HepG2 (cell line): Measurements from ENCODE around the gene CAPN13. TPM values are rescaled to one million over a fixed set of nuclear protein-coding genes. Genes with fewer than 3 reads are reported as not detected.

Experiments
- ATAC-seq: fragments of 200-7000 bp; cut with Tn5 transposase; 3 replicates; pipeline ENCODE4 v1.9.1; 2020; ENCODE audit warnings: mild to moderate bottlenecking, moderate library complexity
- BruUV-seq: library from RNA; stranded (reverse); fragments of 400-500 nt; replicated peaks from 2 replicates; lab custom pipeline; 2021; lab: Mats Ljungman, UMichigan
- CTCF ChIA-PET: fragments of 300-600 bp; formaldehyde crosslinking; extraction: SDS; loops from one replicate; lab custom pipeline; 2021; ENCODE audit warnings: low total read pairs, inconsistent platforms, low intra/inter-chr PET ratio; lab: Yijun Ruan, JAX
- POLR2A ChIA-PET: fragments of 350-600 bp; sonication (Branson Sonifier 250); formaldehyde crosslinking; loops from one replicate; lab custom pipeline; 2020; ENCODE audit warnings: antibody characterized with exemption, inconsistent platforms; lab: Yijun Ruan, JAX
- DNase-seq: peaks from one replicate; pipeline ENCODE4 v3.0.0-alpha.2; 2015; ENCODE audit warnings: low spot score
- FAIRE-seq: peaks from 3 replicates; lab custom pipeline; 2011; peaks lifted over from hg19 to GRCh38; lab: Jason Lieb, UNC
- H2AFZ ChIP-seq: one replicate; pipeline ENCODE4 v1.6.1; 2011; ENCODE audit warnings: low read length, inconsistent platforms
- H3K27ac ChIP-seq: fragments of 300-600 bp; 3 replicates; pipeline ENCODE4 v1.8.0; 2011; ENCODE audit warnings: mixed run types, mild to moderate bottlenecking, mixed read lengths, low read length, inconsistent platforms; ENCODE audit not compliant: insufficient read depth; ENCODE audit errors: extremely low read length
- H3K27me3 ChIP-seq, 2 experiments: fragments of 200-600 bp in 1 of 2; 2 replicates in 1 of 2; 3 replicates in 1 of 2; pipeline versions ENCODE4 v1.6.0 to v1.8.0; 2011; ENCODE audit warnings: low read length in 2 of 2, mild to moderate bottlenecking in 2 of 2, moderate library complexity in 2 of 2, inconsistent platforms in 1 of 2; ENCODE audit not compliant: insufficient read depth in 2 of 2, control insufficient read depth in 1 of 2
- H3K36me3 ChIP-seq, 2 experiments: fragments of 200-600 bp in 1 of 2; replicated peaks in 1 of 2; 2 replicates in 1 of 2; 3 replicates in 1 of 2; pipeline versions ENCODE4 v1.5.1 to v1.8.0; 2011; ENCODE audit warnings: low read length in 2 of 2, inconsistent platforms in 1 of 2; ENCODE audit not compliant: insufficient read depth in 2 of 2, control insufficient read depth in 1 of 2
- H3K4me1 ChIP-seq: 2 replicates; pipeline ENCODE4 v1.5.1; 2012; ENCODE audit warnings: low read length, inconsistent platforms; ENCODE audit not compliant: insufficient read depth
- H3K4me2 ChIP-seq: 2 replicates; pipeline ENCODE4 v1.6.0; 2011; ENCODE audit warnings: low read depth, low read length, inconsistent platforms
- H3K4me3 ChIP-seq, 3 experiments: fragments of 200-600 bp in 1 of 3; sonication (generic), shearing (Covaris generic) in 1 of 3; replicated peaks in 1 of 3; 2 replicates each; pipeline ENCODE4 v1.5.1; 2011 to 2016; ENCODE audit warnings: low read length in 3 of 3, inconsistent platforms in 2 of 3, low read depth in 2 of 3, mild to moderate bottlenecking in 2 of 3, control low read depth in 1 of 3, mixed read lengths in 1 of 3; ENCODE audit not compliant: insufficient read depth in 1 of 3
- H3K79me2 ChIP-seq: one replicate; pipeline ENCODE4 v1.6.1; 2011; ENCODE audit warnings: low read length, inconsistent platforms; ENCODE audit not compliant: insufficient read depth
- H3K9ac ChIP-seq: 2 replicates; pipeline ENCODE4 v1.6.0; 2011; ENCODE audit warnings: mild to moderate bottlenecking, low read depth, low read length, inconsistent platforms; ENCODE audit not compliant: insufficient read depth
- H3K9me3 ChIP-seq: 2 replicates; pipeline ENCODE4 v1.5.1; 2012; ENCODE audit warnings: mild to moderate bottlenecking, low read length
- H4K20me1 ChIP-seq: 2 replicates; pipeline ENCODE4 v1.6.0; 2011; ENCODE audit warnings: inconsistent platforms, mild to moderate bottlenecking, low read length, moderate library complexity; ENCODE audit not compliant: insufficient read depth
- ATF7 ChIP-seq, 2 experiments: fragments of 450-650 bp in 1 of 2; sonication (generic) in 1 of 2; formaldehyde crosslinking in 1 of 2; IDR thresholded peaks; 2 replicates each; pipeline versions ENCODE4 v1.4.0 to v1.6.1; 2016 to 2020; ENCODE audit warnings: antibody characterized with exemption in 1 of 2, mild to moderate bottlenecking in 1 of 2, missing genetic modification reagents in 1 of 2
- ATM ChIP-seq: fragments of 450-650 bp; IDR thresholded peaks from 2 replicates; pipeline ENCODE4 v1.7.1; 2017; ENCODE audit warnings: mild to moderate bottlenecking, borderline replicate concordance
- EZH2 ChIP-seq: conservative IDR thresholded peaks from 2 replicates; pipeline ENCODE4 v1.6.1; 2012; ENCODE audit warnings: mild to moderate bottlenecking, low read depth, low read length, moderate library complexity
- GABPB1 ChIP-seq: IDR thresholded peaks from 2 replicates; pipeline ENCODE4 v1.6.1; 2016; ENCODE audit warnings: mild to moderate bottlenecking, missing genetic modification reagents, moderate library complexity, missing compliant biosample characterization
- KLF13 ChIP-seq: sonication (generic); formaldehyde crosslinking; IDR thresholded peaks from 2 replicates; pipeline ENCODE4 v1.4.0; 2020; ENCODE audit warnings: mild to moderate bottlenecking, missing genetic modification reagents
- SOX13 ChIP-seq, 3 experiments: fragments of 450-650 bp in 1 of 3; sonication (generic) in 1 of 3; formaldehyde crosslinking in 1 of 3; IDR thresholded peaks in 2 of 3; conservative IDR thresholded peaks in 1 of 3; 2 replicates each; pipeline versions ENCODE4 v1.5.0 to v1.6.1; 2016 to 2020; ENCODE audit warnings: antibody characterized with exemption in 1 of 3, mild to moderate bottlenecking in 1 of 3, missing compliant biosample characterization in 1 of 3, missing genetic modification reagents in 1 of 3, moderate library complexity in 1 of 3
- ZNF496 ChIP-seq: sonication (generic); formaldehyde crosslinking; IDR thresholded peaks from 2 replicates; pipeline ENCODE4 v1.8.1; 2023; ENCODE audit warnings: mild to moderate bottlenecking, moderate library complexity, missing genetic modification reagents; ENCODE audit not compliant: insufficient replicate concordance
- WGBS: methylation state at CpG from one replicate; pipeline ENCODE4 v1.1.6; 2017; ENCODE audit warnings: low lambda C conversion rate; 5-methylcytosine and 5-hydroxymethylcytosine counted together
- in situ Hi-C: cut with HindIII; loops from 2 replicates; pipeline ENCODE4 v1.10.0; 2017; ENCODE audit warnings: low pct_unique_long_range_greater_than_20kb; ENCODE audit not compliant: extremely low pct_ligation_motif_present
- intact Hi-C: fragments of 100-400 bp; cut with micrococcal nuclease; formaldehyde crosslinking; loops from one replicate; pipeline ENCODE4 v1.10.0; 2022; ENCODE audit not compliant: unreplicated experiment
- polyA plus RNA-seq, 8 experiments: library from polyadenylated mRNA; depleted of rRNA in 3 of 8; stranded (reverse) in 7 of 8; unstranded in 1 of 8; fragments of >200 nt; fragmentation: Illumina TruSeq in 4 of 8; extraction: Trizol in 4 of 8; gene quantifications; 2 replicates each; pipeline versions ENCODE4 v1.2.1 to v1.2.3, GENCODE V29; 2011 to 2016; ENCODE audit warnings: low read depth in 4 of 8, missing spikeins in 1 of 8, mixed read lengths in 1 of 8; ENCODE audit not compliant: insufficient read depth in 1 of 8
- total RNA-seq, 5 experiments: library from RNA; depleted of rRNA; stranded (reverse); fragments of >200 nt; fragmentation: Illumina TruSeq; extraction: Trizol; gene quantifications; 2 replicates each; pipeline ENCODE4 v1.2.3, GENCODE V29; 2016; ENCODE audit warnings: low read depth in 1 of 5
- TF ChIP-seq, protein P1 (sequence below): sonication (generic); formaldehyde crosslinking; IDR thresholded peaks from 2 replicates; pipeline ENCODE4 v1.4.0; 2020; ENCODE audit warnings: missing genetic modification reagents
- TF ChIP-seq, protein P2 (sequence below): IDR thresholded peaks from 2 replicates; pipeline ENCODE4 v1.4.0; 2020; ENCODE audit warnings: mild to moderate bottlenecking, missing genetic modification reagents
- TF ChIP-seq, protein P3 (sequence below): sonication (generic); formaldehyde crosslinking; IDR thresholded peaks from 2 replicates; pipeline ENCODE4 v1.8.0; 2022; ENCODE audit warnings: mild to moderate bottlenecking, missing genetic modification reagents, moderate library complexity
- TF ChIP-seq, protein P4 (sequence below): sonication (generic); formaldehyde crosslinking; IDR thresholded peaks from 2 replicates; pipeline ENCODE4 v1.8.1; 2023; ENCODE audit warnings: mild to moderate bottlenecking, missing genetic modification reagents, borderline replicate concordance
- TF ChIP-seq, protein P5 (sequence below): sonication (generic); formaldehyde crosslinking; IDR thresholded peaks from 2 replicates; pipeline ENCODE4 v1.8.1; 2022; ENCODE audit warnings: low read depth, mild to moderate bottlenecking, missing genetic modification reagents

Gene CAPN13
- total and polyA plus RNA-seq, 2 of the 13 experiments (the other 11 are each of a cell fraction or from before 2014, with no cell fraction given) = not detected

DNA sequence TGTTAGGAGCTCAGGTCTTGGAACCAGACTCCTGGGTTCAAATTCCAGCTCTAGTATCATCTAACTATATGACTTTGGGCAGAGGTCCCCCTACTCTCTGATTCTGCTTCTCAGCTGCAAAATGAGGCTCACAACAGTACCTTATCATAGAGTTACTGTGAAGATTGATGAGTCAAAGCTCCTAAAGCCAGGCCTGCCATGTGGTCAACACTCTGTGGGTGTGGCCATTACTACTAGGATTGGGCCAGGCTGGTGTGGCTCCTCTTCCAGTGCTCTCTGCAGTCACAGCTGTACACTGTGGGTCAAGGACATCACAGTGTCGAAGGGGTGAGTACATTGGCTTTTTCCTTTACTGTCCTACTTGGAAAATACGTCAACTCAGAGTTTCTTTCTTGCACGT lies 22.6 kb downstream of the CAPN13 start:
- ChIA-PET CTCF (no interaction called here), POLR2A (no interaction called here)
- no peak overlapping the region for H3K4me3 ChIP-seq
- H3K36me3 ChIP-seq = no peaks in the 10 kb centered on the region
- no TSS peak for BruUV-seq
- H3K27me3 ChIP-seq = peaks cover 0 to 4% of the 10 kb centered on the region in 2 experiments; a peak in 2 of 5 replicates
- no peak overlapping the region for H3K27ac ChIP-seq
- H2AFZ ChIP-seq = no peak overlapping the region
- DNase-seq = no peak
- in situ Hi-C loops = no loop called here
- no peak for ATAC-seq
- H3K79me2 ChIP-seq = no peaks in the 10 kb centered on the region
- H4K20me1 ChIP-seq = no peaks in the 10 kb centered on the region
- no peak overlapping the region for H3K4me2 ChIP-seq
- no peak for FAIRE-seq
- no peak overlapping the region for H3K9ac ChIP-seq
- no peaks in the 10 kb centered on the region for H3K9me3 ChIP-seq
- no peaks in the 10 kb centered on the region for H3K4me1 ChIP-seq
- WGBS = 0% methylated on average over 3 of the region's 3 CpGs
- intact Hi-C loops = no loop called here
- no peak for TF ChIP-seq ATF7 (IDR thresholded peaks at IDR 0.05)
- no peak for TF ChIP-seq ATF7 (CRISPR knock-in tag; IDR thresholded peaks at IDR 0.05)
- TF ChIP-seq, protein P1, sequence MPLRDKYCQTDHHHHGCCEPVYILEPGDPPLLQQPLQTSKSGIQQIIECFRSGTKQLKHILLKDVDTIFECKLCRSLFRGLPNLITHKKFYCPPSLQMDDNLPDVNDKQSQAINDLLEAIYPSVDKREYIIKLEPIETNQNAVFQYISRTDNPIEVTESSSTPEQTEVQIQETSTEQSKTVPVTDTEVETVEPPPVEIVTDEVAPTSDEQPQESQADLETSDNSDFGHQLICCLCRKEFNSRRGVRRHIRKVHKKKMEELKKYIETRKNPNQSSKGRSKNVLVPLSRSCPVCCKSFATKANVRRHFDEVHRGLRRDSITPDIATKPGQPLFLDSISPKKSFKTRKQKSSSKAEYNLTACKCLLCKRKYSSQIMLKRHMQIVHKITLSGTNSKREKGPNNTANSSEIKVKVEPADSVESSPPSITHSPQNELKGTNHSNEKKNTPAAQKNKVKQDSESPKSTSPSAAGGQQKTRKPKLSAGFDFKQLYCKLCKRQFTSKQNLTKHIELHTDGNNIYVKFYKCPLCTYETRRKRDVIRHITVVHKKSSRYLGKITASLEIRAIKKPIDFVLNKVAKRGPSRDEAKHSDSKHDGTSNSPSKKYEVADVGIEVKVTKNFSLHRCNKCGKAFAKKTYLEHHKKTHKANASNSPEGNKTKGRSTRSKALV (CRISPR knock-in tag) = no peak
- TF ChIP-seq ZNF496 (CRISPR knock-in tag) = no peak
- TF ChIP-seq, protein P2, sequence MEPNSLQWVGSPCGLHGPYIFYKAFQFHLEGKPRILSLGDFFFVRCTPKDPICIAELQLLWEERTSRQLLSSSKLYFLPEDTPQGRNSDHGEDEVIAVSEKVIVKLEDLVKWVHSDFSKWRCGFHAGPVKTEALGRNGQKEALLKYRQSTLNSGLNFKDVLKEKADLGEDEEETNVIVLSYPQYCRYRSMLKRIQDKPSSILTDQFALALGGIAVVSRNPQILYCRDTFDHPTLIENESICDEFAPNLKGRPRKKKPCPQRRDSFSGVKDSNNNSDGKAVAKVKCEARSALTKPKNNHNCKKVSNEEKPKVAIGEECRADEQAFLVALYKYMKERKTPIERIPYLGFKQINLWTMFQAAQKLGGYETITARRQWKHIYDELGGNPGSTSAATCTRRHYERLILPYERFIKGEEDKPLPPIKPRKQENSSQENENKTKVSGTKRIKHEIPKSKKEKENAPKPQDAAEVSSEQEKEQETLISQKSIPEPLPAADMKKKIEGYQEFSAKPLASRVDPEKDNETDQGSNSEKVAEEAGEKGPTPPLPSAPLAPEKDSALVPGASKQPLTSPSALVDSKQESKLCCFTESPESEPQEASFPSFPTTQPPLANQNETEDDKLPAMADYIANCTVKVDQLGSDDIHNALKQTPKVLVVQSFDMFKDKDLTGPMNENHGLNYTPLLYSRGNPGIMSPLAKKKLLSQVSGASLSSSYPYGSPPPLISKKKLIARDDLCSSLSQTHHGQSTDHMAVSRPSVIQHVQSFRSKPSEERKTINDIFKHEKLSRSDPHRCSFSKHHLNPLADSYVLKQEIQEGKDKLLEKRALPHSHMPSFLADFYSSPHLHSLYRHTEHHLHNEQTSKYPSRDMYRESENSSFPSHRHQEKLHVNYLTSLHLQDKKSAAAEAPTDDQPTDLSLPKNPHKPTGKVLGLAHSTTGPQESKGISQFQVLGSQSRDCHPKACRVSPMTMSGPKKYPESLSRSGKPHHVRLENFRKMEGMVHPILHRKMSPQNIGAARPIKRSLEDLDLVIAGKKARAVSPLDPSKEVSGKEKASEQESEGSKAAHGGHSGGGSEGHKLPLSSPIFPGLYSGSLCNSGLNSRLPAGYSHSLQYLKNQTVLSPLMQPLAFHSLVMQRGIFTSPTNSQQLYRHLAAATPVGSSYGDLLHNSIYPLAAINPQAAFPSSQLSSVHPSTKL = no peak
- TF ChIP-seq, protein P3, sequence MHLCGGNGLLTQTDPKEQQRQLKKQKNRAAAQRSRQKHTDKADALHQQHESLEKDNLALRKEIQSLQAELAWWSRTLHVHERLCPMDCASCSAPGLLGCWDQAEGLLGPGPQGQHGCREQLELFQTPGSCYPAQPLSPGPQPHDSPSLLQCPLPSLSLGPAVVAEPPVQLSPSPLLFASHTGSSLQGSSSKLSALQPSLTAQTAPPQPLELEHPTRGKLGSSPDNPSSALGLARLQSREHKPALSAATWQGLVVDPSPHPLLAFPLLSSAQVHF = no peak
- TF ChIP-seq GABPB1 (CRISPR knock-in tag) = no peak
- TF ChIP-seq, protein P4, sequence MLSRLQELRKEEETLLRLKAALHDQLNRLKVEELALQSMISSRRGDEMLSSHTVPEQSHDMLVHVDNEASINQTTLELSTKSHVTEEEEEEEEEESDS = no peak
- TF ChIP-seq ATM = no peak
- no peak for TF ChIP-seq KLF13 (CRISPR knock-in tag)
- TF ChIP-seq, protein P5, sequence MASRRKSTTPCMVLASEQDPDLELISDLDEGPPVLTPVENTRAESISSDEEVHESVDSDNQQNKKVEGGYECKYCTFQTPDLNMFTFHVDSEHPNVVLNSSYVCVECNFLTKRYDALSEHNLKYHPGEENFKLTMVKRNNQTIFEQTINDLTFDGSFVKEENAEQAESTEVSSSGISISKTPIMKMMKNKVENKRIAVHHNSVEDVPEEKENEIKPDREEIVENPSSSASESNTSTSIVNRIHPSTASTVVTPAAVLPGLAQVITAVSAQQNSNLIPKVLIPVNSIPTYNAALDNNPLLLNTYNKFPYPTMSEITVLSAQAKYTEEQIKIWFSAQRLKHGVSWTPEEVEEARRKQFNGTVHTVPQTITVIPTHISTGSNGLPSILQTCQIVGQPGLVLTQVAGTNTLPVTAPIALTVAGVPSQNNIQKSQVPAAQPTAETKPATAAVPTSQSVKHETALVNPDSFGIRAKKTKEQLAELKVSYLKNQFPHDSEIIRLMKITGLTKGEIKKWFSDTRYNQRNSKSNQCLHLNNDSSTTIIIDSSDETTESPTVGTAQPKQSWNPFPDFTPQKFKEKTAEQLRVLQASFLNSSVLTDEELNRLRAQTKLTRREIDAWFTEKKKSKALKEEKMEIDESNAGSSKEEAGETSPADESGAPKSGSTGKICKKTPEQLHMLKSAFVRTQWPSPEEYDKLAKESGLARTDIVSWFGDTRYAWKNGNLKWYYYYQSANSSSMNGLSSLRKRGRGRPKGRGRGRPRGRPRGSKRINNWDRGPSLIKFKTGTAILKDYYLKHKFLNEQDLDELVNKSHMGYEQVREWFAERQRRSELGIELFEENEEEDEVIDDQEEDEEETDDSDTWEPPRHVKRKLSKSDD (CRISPR knock-in tag) = no peak
- TF ChIP-seq EZH2 = no peak
- no peak for TF ChIP-seq SOX13 (IDR thresholded peaks at IDR 0.05)
- no peak for TF ChIP-seq SOX13 (CRISPR knock-in tag; conservative IDR thresholded peaks at IDR 0.05 in 1 of 2, IDR thresholded peaks at IDR 0.05 in 1 of 2)
